ENCODE measurements around the gene SPARC.
"Not testable (repeated sequence)": the region's sequence is repeated elsewhere in the genome, so short reads cannot be mapped to it uniquely, and the experiment has no call there.

SPARC gene

GRCh38 chr5:151699071-151699901, 12.6 kb upstream of the SPARC start:
- DNase-seq = no peak

GRCh38 chr5:151698081-151698480, 11.4 kb upstream of the SPARC start:
- DNase-seq = not testable (repeated sequence)

GRCh38 chr5:151697452-151697851, 10.7 kb upstream of the SPARC start:
- DNase-seq = no peak

GRCh38 chr5:151696470-151697061, 9.9 kb upstream of the SPARC start:
- DNase-seq = no peak

- no peak for DNase-seq
Measured at GRCh38 chr5:151695464-151695863, 8.7 kb upstream of the SPARC start.

- no peak for DNase-seq
Measured at GRCh38 chr5:151694035-151694485, 7.3 kb upstream of the SPARC start.

GRCh38 chr5:151692312-151692711, 5.6 kb upstream of the SPARC start:
- DNase-seq = no peak

GRCh38 chr5:151691706-151692105, 5.0 kb upstream of the SPARC start:
- DNase-seq = no peak

- DNase-seq = not testable (repeated sequence)
Measured at GRCh38 chr5:151689591-151689990, 2.9 kb upstream of the SPARC start.

GRCh38 chr5:151688436-151688835, 1.7 kb upstream of the SPARC start:
- DNase-seq = no peak

GRCh38 chr5:151685749-151686673, 704 bp downstream of the SPARC start:
- DNase-seq = no peak

- no peak for DNase-seq
Measured at GRCh38 chr5:151684690-151685361, 1.9 kb downstream of the SPARC start.

- no peak for DNase-seq
Measured at GRCh38 chr5:151683986-151684588, 2.6 kb downstream of the SPARC start.

- DNase-seq = no peak
Measured at GRCh38 chr5:151683444-151683843, 3.3 kb downstream of the SPARC start.

- no peak for DNase-seq
Measured at GRCh38 chr5:151682751-151683331, 3.9 kb downstream of the SPARC start.

- no peak for DNase-seq
Measured at GRCh38 chr5:151682240-151682639, 4.5 kb downstream of the SPARC start.

GRCh38 chr5:151680944-151681427, 5.7 kb downstream of the SPARC start:
- DNase-seq = no peak

GRCh38 chr5:151680156-151680505, 6.6 kb downstream of the SPARC start:
- not testable (repeated sequence) for DNase-seq

GRCh38 chr5:151679421-151680155, 7.1 kb downstream of the SPARC start:
- no peak for DNase-seq

GRCh38 chr5:151678713-151679112, 8.0 kb downstream of the SPARC start:
- no peak for DNase-seq
